GM23338 (cell line): Measurements from ENCODE around the gene ARHGEF40. TPM values are rescaled to one million over a fixed set of nuclear protein-coding genes. Genes with fewer than 3 reads are reported as not detected.
A peak's percentile ranks its signal among the peaks of the same experiment; 100 is the strongest.

Experiments used
- ATAC-seq: fragments of 200-7000 bp; cut with Tn5 transposase; 3 replicates; pipeline ENCODE4 v1.9.1; 2020
- DNase-seq: peaks from one replicate; pipeline ENCODE4 v3.0.0-alpha.2; 2015; ENCODE audit warnings: low spot score
- H2AFZ ChIP-seq: fragments of 200-600 bp; sonication (generic); 2 replicates; pipeline ENCODE4 v1.8.0; 2016; ENCODE audit warnings: antibody characterized with exemption, mild to moderate bottlenecking, moderate library complexity
- H3F3A ChIP-seq: fragments of 200-600 bp; sonication (generic); replicated peaks from 2 replicates; pipeline ENCODE4 v1.8.0; 2017; ENCODE audit warnings: antibody characterized with exemption, mixed run types, low read depth
- H3K27ac ChIP-seq: fragments of 200-600 bp; sonication (generic); 2 replicates; pipeline ENCODE4 v1.6.1; 2016; ENCODE audit warnings: low read depth
- H3K27me3 ChIP-seq: fragments of 200-600 bp; sonication (generic); 2 replicates; pipeline ENCODE4 v1.8.0; 2016; ENCODE audit warnings: mild to moderate bottlenecking, mixed run types, moderate library complexity; ENCODE audit not compliant: insufficient read depth
- H3K36me3 ChIP-seq: fragments of 200-600 bp; sonication (generic); 2 replicates; pipeline ENCODE4 v1.8.0; 2016; ENCODE audit warnings: mild to moderate bottlenecking; ENCODE audit not compliant: insufficient read depth
- H3K4me1 ChIP-seq: fragments of 200-600 bp; sonication (generic); 2 replicates; pipeline ENCODE4 v1.8.0; 2016; ENCODE audit warnings: mild to moderate bottlenecking, moderate library complexity; ENCODE audit not compliant: insufficient read depth
- H3K4me2 ChIP-seq: fragments of 200-600 bp; sonication (generic); 2 replicates; pipeline ENCODE4 v1.7.1; 2017; ENCODE audit warnings: mixed run types
- H3K4me3 ChIP-seq: fragments of 200-600 bp; sonication (generic); 2 replicates; pipeline ENCODE4 v1.6.1; 2016; ENCODE audit warnings: mixed run types
- H3K79me2 ChIP-seq: fragments of 200-600 bp; sonication (generic); replicated peaks from 2 replicates; pipeline ENCODE4 v1.8.0; 2017; ENCODE audit warnings: mild to moderate bottlenecking; ENCODE audit not compliant: insufficient read depth
- H3K9me2 ChIP-seq: fragments of 200-600 bp; sonication (generic); 2 replicates; pipeline ENCODE4 v1.8.0; 2017; ENCODE audit not compliant: insufficient read depth
- H4K20me1 ChIP-seq: fragments of 200-600 bp; sonication (generic); replicated peaks from 2 replicates; pipeline ENCODE4 v1.8.0; 2017; ENCODE audit warnings: mild to moderate bottlenecking; ENCODE audit not compliant: insufficient read depth
- H3K27ac Mint-ChIP-seq: 2 replicates; pipeline ENCODE4 v1.8.0; 2020; ENCODE audit warnings: inconsistent platforms, mild to moderate bottlenecking, moderate library complexity, mixed read lengths
- H3K27me3 Mint-ChIP-seq: 3 replicates; pipeline ENCODE4 v1.8.0; 2022; ENCODE audit warnings: low read depth, mild to moderate bottlenecking, moderate library complexity, mixed read lengths, inconsistent platforms; ENCODE audit not compliant: insufficient read depth, poor library complexity
- H3K36me3 Mint-ChIP-seq: 3 replicates; pipeline ENCODE4 v1.8.0; 2021; ENCODE audit warnings: low read depth, mild to moderate bottlenecking, inconsistent platforms, moderate library complexity, mixed read lengths
- H3K4me1 Mint-ChIP-seq: 3 replicates; pipeline ENCODE4 v1.8.0; 2020; ENCODE audit warnings: mild to moderate bottlenecking, inconsistent platforms, mixed read lengths
- H3K4me3 Mint-ChIP-seq: 3 replicates; pipeline ENCODE4 v1.8.0; 2021; ENCODE audit warnings: moderate library complexity, mild to moderate bottlenecking, inconsistent platforms, mixed read lengths
- H3K9me3 Mint-ChIP-seq: 3 replicates; pipeline ENCODE4 v1.8.0; 2020; ENCODE audit warnings: moderate library complexity, mild to moderate bottlenecking, inconsistent platforms, mixed read lengths
- CREB1 ChIP-seq: fragments of 250-450 bp; sonication (Bioruptor Pico); IDR thresholded peaks from 2 replicates; pipeline ENCODE4 v1.5.0; 2020; ENCODE audit warnings: low read depth, mild to moderate bottlenecking, moderate library complexity
- EZH2 ChIP-seq: fragments of 200-600 bp; sonication (generic); IDR thresholded peaks from one replicate; pipeline ENCODE4 v1.8.0; 2017; ENCODE audit warnings: antibody characterized with exemption, mild to moderate bottlenecking, low read depth; ENCODE audit not compliant: unreplicated experiment
- EZH2phosphoT487 ChIP-seq: fragments of 200-600 bp; sonication (generic); IDR thresholded peaks from one replicate; pipeline ENCODE4 v1.8.1; 2018; ENCODE audit warnings: antibody characterized with exemption; ENCODE audit not compliant: unreplicated experiment
- JUNB ChIP-seq: IDR thresholded peaks from one replicate; pipeline ENCODE4 v1.6.1; 2016; ENCODE audit warnings: antibody characterized with exemption; ENCODE audit not compliant: unreplicated experiment
- NANOG ChIP-seq: IDR thresholded peaks from 2 replicates; pipeline ENCODE4 v1.6.1; 2016; ENCODE audit warnings: antibody characterized with exemption, borderline replicate concordance
- POLR2AphosphoS5 ChIP-seq: IDR thresholded peaks from 2 replicates; pipeline ENCODE4 v1.6.1; 2016; ENCODE audit warnings: antibody characterized with exemption, low read depth
- STAT1 ChIP-seq: IDR thresholded peaks from one replicate; pipeline ENCODE4 v1.6.1; 2016; ENCODE audit warnings: antibody characterized with exemption; ENCODE audit not compliant: unreplicated experiment
- ZNF114 ChIP-seq: fragments of 250-450 bp; sonication (Bioruptor Pico); IDR thresholded peaks from 2 replicates; pipeline ENCODE4 v1.5.0; 2020; ENCODE audit warnings: mild to moderate bottlenecking, moderate library complexity
- ZNF331 ChIP-seq: fragments of 250-450 bp; sonication (Bioruptor Pico); IDR thresholded peaks from 2 replicates; pipeline ENCODE4 v1.5.0; 2020; ENCODE audit warnings: low read depth, mild to moderate bottlenecking, moderate library complexity
- polyA plus RNA-seq: library from polyadenylated mRNA; unstranded; fragments of >200 nt; fragmentation: Nextera tagmentation; extraction: Ambion mirVana; gene quantifications from 2 replicates; pipeline ENCODE4 v1.2.1, GENCODE V29; 2016
- total RNA-seq: library from RNA; depleted of rRNA; stranded (reverse); fragments of >200 nt; shearing (Covaris generic); gene quantifications from 2 replicates; pipeline ENCODE4 v1.2.3, GENCODE V29; 2014
- TF ChIP-seq, protein P1 (sequence below), 2 experiments: fragments of 200-600 bp in 1 of 2; sonication (generic) in 1 of 2; conservative IDR thresholded peaks; 2 replicates each; pipeline versions ENCODE4 v1.5.1 to v1.6.1; 2016 to 2017; ENCODE audit warnings: antibody characterized with exemption in 2 of 2, low read depth in 2 of 2, mild to moderate bottlenecking in 2 of 2, moderate library complexity in 1 of 2
- TF ChIP-seq, protein P2 (sequence below): IDR thresholded peaks from 2 replicates; pipeline ENCODE4 v1.6.1; 2016; ENCODE audit warnings: antibody characterized with exemption
- TF ChIP-seq, protein P3 (sequence below): IDR thresholded peaks from one replicate; pipeline ENCODE4 v1.6.1; 2018; ENCODE audit warnings: antibody characterized with exemption; ENCODE audit not compliant: unreplicated experiment

ARHGEF40 gene
- total and polyA plus RNA-seq, 2 experiments from 2014 or later = 17.7 to 44.6 TPM

DNA sequence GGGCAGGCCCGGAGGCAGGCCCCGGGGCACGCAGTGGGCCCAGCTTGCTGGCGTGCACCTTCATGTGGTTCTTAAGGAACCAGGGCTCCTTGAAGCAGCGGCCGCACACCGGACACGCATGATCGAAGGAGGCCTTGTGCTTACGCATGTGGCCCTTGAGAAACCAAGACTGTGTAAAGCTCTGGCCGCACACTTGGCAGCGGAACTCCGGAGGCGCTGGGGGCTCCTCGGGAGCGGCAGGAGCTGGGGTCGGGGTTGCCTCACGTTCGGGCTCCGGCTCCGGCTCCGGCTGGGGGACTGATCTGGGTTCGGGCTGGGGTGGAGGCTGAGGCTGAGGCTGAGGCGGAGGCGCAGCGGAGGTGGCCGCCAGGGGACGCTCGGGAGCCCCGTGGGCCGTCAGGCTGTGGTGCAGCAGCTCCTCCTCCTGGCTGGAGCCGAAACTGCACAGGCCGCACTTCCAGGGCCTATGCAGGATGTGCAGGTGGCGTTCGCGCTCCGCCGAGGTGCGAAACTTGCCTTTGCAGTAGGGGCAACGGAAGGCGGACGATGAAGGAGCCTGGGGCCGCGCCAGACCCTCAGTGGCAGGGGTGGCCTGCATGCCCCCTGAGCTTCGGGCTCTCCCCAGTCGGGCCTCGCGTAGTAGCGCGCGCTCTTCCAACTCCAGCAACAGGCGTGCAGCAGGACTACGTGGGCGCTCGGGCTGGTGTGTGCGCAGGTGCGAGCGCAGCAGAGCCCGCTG is 22.3 kb downstream of the ARHGEF40 start:
- Histone ChIP-seq H2AFZ (no peak overlapping the region), H3F3A (peaks cover 38% of the 10 kb centered on the region), H3K4me3 (peak overlapping the region; percentile 46; the same call in 1 of the 2 replicates), H3K9me2 (no peaks in the 10 kb centered on the region), H3K27ac (peak overlapping the region; percentile 80; the same call in 1 of the 2 replicates), H3K36me3 (peaks cover 17% of the 10 kb centered on the region), H3K4me2 (peak overlapping the region; percentile 74), H3K27me3 (no peaks in the 10 kb centered on the region), H3K4me1 (peaks cover 48% of the 10 kb centered on the region), H3K79me2 (peaks cover 35% of the 10 kb centered on the region), H4K20me1 (peaks cover 19% of the 10 kb centered on the region)
- Mint-ChIP-seq H3K27ac (peak overlapping the region; percentile 94), H3K4me1 (peaks cover 71% of the 10 kb centered on the region), H3K27me3 (peaks cover 43% of the 10 kb centered on the region), H3K9me3 (peaks cover 11% of the 10 kb centered on the region; the same call in 2 of the 3 replicates), H3K4me3 (peak overlapping the region; percentile 69), H3K36me3 (peaks cover 58% of the 10 kb centered on the region)
- TF ChIP-seq POLR2AphosphoS5 (peak; percentile 53; the same call in 1 of the 2 replicates), CREB1 (CRISPR knock-in tag) (peak; percentile 68; the same call in 1 of the 2 replicates), STAT1 (no peak)
- TF ChIP-seq, protein P1, sequence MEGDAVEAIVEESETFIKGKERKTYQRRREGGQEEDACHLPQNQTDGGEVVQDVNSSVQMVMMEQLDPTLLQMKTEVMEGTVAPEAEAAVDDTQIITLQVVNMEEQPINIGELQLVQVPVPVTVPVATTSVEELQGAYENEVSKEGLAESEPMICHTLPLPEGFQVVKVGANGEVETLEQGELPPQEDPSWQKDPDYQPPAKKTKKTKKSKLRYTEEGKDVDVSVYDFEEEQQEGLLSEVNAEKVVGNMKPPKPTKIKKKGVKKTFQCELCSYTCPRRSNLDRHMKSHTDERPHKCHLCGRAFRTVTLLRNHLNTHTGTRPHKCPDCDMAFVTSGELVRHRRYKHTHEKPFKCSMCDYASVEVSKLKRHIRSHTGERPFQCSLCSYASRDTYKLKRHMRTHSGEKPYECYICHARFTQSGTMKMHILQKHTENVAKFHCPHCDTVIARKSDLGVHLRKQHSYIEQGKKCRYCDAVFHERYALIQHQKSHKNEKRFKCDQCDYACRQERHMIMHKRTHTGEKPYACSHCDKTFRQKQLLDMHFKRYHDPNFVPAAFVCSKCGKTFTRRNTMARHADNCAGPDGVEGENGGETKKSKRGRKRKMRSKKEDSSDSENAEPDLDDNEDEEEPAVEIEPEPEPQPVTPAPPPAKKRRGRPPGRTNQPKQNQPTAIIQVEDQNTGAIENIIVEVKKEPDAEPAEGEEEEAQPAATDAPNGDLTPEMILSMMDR (conservative IDR thresholded peaks at IDR 0.05; ENCODE audit: low read depth in 2 of 2) = peak; percentile 87 to 100
- peak; percentile 40 for ATAC-seq
- DNase-seq = peak; percentile 91

DNA sequence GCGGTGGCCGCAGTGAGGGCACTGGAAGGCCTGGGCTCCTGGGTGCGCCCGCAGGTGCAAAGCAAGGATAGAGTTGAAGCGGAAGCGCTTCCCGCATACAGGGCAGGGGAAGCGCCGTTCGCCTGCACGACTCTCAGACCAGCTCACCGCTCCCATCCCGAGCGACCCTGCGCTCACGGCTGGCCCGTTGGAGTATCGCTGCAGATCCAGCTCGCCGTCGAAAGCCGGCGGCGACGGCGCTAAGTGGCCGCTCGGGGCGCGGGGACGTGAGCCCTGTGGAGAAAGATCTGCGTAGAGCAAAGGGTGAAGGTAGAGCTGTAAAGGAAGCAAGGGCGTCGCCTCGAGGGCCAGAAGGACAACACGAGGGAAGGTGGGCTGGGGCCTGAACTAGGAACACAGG is 22.9 kb downstream of the ARHGEF40 start:
- H3K9me3 Mint-ChIP-seq = peaks cover 8% of the 10 kb centered on the region; the same call in 2 of the 3 replicates
- H3F3A ChIP-seq = peaks cover 38% of the 10 kb centered on the region
- H3K36me3 Mint-ChIP-seq = peaks cover 53% of the 10 kb centered on the region
- H3K27me3 Mint-ChIP-seq = peaks cover 46% of the 10 kb centered on the region
- H3K27ac ChIP-seq = peak overlapping the region; percentile 80; the same call in 1 of the 2 replicates
- H4K20me1 ChIP-seq = peaks cover 19% of the 10 kb centered on the region
- H3K27me3 ChIP-seq = no peaks in the 10 kb centered on the region
- peaks cover 46% of the 10 kb centered on the region for H3K4me1 ChIP-seq
- no peak overlapping the region for H2AFZ ChIP-seq
- peaks cover 17% of the 10 kb centered on the region for H3K36me3 ChIP-seq
- H3K9me2 ChIP-seq = no peaks in the 10 kb centered on the region
- peak overlapping the region; percentile 74 for H3K4me2 ChIP-seq
- peaks cover 37% of the 10 kb centered on the region for H3K79me2 ChIP-seq
- peak overlapping the region; percentile 94 for H3K27ac Mint-ChIP-seq
- H3K4me3 ChIP-seq = peak overlapping the region; percentile 46
- ATAC-seq = no peak; the same call in 2 of the 3 replicates
- DNase-seq = no peak
- H3K4me1 Mint-ChIP-seq = peaks cover 65% of the 10 kb centered on the region
- peak overlapping the region; percentile 69 for H3K4me3 Mint-ChIP-seq
- TF ChIP-seq JUNB (no peak), NANOG (no peak), EZH2 (no peak), POLR2AphosphoS5 (no peak), ZNF114 (CRISPR knock-in tag) (no peak), EZH2phosphoT487 (no peak), ZNF331 (CRISPR knock-in tag) (no peak), CREB1 (CRISPR knock-in tag) (no peak), STAT1 (no peak)
- TF ChIP-seq, protein P2, sequence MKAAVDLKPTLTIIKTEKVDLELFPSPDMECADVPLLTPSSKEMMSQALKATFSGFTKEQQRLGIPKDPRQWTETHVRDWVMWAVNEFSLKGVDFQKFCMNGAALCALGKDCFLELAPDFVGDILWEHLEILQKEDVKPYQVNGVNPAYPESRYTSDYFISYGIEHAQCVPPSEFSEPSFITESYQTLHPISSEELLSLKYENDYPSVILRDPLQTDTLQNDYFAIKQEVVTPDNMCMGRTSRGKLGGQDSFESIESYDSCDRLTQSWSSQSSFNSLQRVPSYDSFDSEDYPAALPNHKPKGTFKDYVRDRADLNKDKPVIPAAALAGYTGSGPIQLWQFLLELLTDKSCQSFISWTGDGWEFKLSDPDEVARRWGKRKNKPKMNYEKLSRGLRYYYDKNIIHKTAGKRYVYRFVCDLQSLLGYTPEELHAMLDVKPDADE = no peak
- TF ChIP-seq, protein P1 (conservative IDR thresholded peaks at IDR 0.05; ENCODE audit: low read depth in 2 of 2) = no peak
- TF ChIP-seq, protein P3, sequence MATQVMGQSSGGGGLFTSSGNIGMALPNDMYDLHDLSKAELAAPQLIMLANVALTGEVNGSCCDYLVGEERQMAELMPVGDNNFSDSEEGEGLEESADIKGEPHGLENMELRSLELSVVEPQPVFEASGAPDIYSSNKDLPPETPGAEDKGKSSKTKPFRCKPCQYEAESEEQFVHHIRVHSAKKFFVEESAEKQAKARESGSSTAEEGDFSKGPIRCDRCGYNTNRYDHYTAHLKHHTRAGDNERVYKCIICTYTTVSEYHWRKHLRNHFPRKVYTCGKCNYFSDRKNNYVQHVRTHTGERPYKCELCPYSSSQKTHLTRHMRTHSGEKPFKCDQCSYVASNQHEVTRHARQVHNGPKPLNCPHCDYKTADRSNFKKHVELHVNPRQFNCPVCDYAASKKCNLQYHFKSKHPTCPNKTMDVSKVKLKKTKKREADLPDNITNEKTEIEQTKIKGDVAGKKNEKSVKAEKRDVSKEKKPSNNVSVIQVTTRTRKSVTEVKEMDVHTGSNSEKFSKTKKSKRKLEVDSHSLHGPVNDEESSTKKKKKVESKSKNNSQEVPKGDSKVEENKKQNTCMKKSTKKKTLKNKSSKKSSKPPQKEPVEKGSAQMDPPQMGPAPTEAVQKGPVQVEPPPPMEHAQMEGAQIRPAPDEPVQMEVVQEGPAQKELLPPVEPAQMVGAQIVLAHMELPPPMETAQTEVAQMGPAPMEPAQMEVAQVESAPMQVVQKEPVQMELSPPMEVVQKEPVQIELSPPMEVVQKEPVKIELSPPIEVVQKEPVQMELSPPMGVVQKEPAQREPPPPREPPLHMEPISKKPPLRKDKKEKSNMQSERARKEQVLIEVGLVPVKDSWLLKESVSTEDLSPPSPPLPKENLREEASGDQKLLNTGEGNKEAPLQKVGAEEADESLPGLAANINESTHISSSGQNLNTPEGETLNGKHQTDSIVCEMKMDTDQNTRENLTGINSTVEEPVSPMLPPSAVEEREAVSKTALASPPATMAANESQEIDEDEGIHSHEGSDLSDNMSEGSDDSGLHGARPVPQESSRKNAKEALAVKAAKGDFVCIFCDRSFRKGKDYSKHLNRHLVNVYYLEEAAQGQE = no peak
